ENCODE data around the gene ZNF714. TPM values are rescaled to one million over a fixed set of nuclear protein-coding genes. Genes with fewer than 3 reads are reported as not detected.

ZNF714 gene
- total and polyA plus RNA-seq, 2 donors from 2014 or later: 2.0 to 8.8 TPM

DNA sequence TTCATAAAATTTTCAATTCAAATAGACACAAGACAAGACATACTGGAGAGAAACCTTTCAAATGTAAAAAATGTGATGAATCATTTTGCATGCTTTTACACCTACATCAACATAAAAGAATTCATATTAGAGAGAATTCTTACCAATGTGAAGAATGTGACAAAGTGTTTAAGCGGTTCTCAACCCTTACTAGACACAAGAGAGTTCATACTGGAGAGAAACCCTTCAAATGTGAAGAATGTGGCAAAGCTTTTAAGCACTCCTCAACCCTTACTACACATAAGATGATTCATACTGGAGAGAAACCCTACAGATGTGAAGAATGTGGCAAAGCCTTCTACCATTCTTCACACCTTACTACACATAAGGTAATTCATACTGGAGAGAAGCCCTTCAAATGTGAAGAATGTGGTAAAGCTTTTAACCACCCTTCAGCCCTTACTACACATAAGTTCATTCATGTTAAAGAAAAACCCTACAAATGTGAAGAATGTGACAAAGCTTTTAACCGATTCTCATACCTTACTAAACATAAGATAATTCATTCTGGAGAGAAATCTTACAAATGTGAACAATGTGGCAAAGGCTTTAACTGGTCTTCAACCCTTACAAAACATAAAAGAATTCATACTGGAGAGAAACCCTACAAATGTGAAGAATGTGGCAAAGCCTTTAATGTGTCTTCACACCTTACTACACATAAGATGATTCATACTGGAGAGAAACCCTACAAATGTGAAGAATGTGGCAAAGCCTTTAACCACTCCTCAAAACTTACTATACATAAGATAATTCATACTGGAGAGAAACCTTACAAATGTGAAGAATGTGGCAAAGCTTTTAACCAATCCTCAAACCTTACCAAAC is 35.3 kb downstream of the ZNF714 start:
- intact Hi-C loops (cut with DNase I): no loop called here
- Histone ChIP-seq H3K9ac (ENCODE audit: low read length in 3 of 3) (no peak overlapping the region), H3K4me1 (ENCODE audit: control insufficient read depth in 2 of 3, insufficient read depth in 2 of 3, low read depth in 1 of 3, low read length in 3 of 3) (no peaks in the 10 kb centered on the region), H3K9me3 (ENCODE audit: control insufficient read depth in 2 of 3, insufficient read depth in 1 of 3, low read length in 3 of 3) (peaks cover 0 to 4% (median 0%) of the 10 kb centered on the region in 3 donors), H3K4me3 (ENCODE audit: low read length in 3 of 3) (no peak overlapping the region), H3K27me3 (ENCODE audit: control insufficient read depth, insufficient read depth, low read length) (no peaks in the 10 kb centered on the region), H3K36me3 (ENCODE audit: control insufficient read depth in 2 of 3, insufficient read depth in 3 of 3, low read length in 3 of 3) (peaks cover 0 to 10% (median 5%) of the 10 kb centered on the region in 3 donors), H3K27ac (ENCODE audit: low read depth in 2 of 2, low read length in 2 of 2) (no peak overlapping the region)
- TF ChIP-seq CTCF (IDR thresholded peaks at IDR 0.05; ENCODE audit: borderline replicate concordance, extremely low read depth, insufficient read depth): no peak
- DNase-seq: no peak
- no peak for FAIRE-seq

GRCh38 chr19:21126078-21126477 is 44.1 kb downstream of the ZNF714 start:
- no peaks in the 10 kb centered on the region for H3K4me1 ChIP-seq (ENCODE audit: control insufficient read depth in 2 of 3, insufficient read depth in 2 of 3, low read depth in 1 of 3, low read length in 3 of 3)
- intact Hi-C loops (cut with DNase I): no loop called here
- no peak for FAIRE-seq
- H3K36me3 ChIP-seq (ENCODE audit: control insufficient read depth in 2 of 3, insufficient read depth in 3 of 3, low read length in 3 of 3): no peaks in the 10 kb centered on the region
- no peaks in the 10 kb centered on the region for H3K27me3 ChIP-seq (ENCODE audit: control insufficient read depth, insufficient read depth, low read length)
- no peak overlapping the region for H3K9ac ChIP-seq (ENCODE audit: low read length in 3 of 3)
- no peaks in the 10 kb centered on the region for H3K9me3 ChIP-seq (ENCODE audit: control insufficient read depth in 2 of 3, insufficient read depth in 1 of 3, low read length in 3 of 3)
- no peak for TF ChIP-seq CTCF (IDR thresholded peaks at IDR 0.05; ENCODE audit: borderline replicate concordance, extremely low read depth, insufficient read depth)
- H3K27ac ChIP-seq (ENCODE audit: low read depth in 2 of 2, low read length in 2 of 2): no peak overlapping the region
- DNase-seq: no peak
- no peak overlapping the region for H3K4me3 ChIP-seq (ENCODE audit: low read length in 3 of 3)

GRCh38 chr19:21127001-21127400 is 45.0 kb downstream of the ZNF714 start:
- no peak overlapping the region for H3K4me3 ChIP-seq (ENCODE audit: low read length in 3 of 3)
- no peaks in the 10 kb centered on the region for H3K4me1 ChIP-seq (ENCODE audit: control insufficient read depth in 2 of 3, insufficient read depth in 2 of 3, low read depth in 1 of 3, low read length in 3 of 3)
- no peak overlapping the region for H3K27ac ChIP-seq (ENCODE audit: low read depth in 2 of 2, low read length in 2 of 2)
- H3K9me3 ChIP-seq (ENCODE audit: control insufficient read depth in 2 of 3, insufficient read depth in 1 of 3, low read length in 3 of 3): no peaks in the 10 kb centered on the region
- DNase-seq: no peak
- no peak for FAIRE-seq
- no peak for TF ChIP-seq CTCF (IDR thresholded peaks at IDR 0.05; ENCODE audit: borderline replicate concordance, extremely low read depth, insufficient read depth)
- no peaks in the 10 kb centered on the region for H3K27me3 ChIP-seq (ENCODE audit: control insufficient read depth, insufficient read depth, low read length)
- H3K9ac ChIP-seq (ENCODE audit: low read length in 3 of 3): no peak overlapping the region
- H3K36me3 ChIP-seq (ENCODE audit: control insufficient read depth in 2 of 3, insufficient read depth in 3 of 3, low read length in 3 of 3): no peaks in the 10 kb centered on the region
- intact Hi-C loops (cut with DNase I): no loop called here

All from kidney (tissue), 14 donors.